Measurements from ENCODE around the gene GCK. TPM values are rescaled to one million over a fixed set of nuclear protein-coding genes. Genes with fewer than 3 reads are reported as not detected.

Gene GCK
- total and polyA plus RNA-seq, 5 donors from 2014 or later = 0.47 to 1.2 (median 0.57) TPM; not detected in 1

DNA sequence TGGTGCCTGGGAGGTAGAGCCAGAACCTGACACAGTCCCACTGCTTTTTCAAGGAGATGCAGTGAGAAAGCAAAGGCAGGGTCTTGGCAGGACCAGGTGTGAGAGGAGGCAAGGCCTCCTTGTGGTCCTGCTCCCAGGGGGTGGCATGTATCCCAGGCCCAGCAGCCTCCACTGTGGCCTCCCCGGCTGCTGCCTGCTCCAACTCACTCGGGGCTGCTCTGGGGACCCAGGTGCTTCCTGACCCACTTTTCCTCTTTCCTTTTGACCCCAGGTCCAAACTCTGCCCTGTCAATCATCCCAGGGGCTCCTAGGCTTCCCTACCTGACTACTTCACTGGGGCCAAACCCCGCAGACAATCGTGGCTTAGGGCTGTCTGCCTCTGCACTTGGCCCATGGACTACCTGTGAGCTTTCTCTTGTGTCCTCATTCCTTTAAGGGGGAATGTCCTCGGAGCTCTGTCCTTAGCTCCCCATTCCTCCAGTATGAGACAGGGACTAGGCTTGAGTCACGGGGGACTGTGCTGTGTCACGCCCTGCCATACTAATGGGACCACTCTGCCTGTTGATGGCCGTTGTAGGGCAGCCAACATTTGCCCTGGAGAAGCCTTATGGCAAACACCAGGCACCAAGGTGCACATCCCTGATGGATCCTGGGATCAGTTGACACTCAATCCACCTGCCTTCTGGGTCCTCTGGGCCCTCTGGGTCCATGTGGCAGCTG lies 86.2 kb downstream of the GCK start:
- Mint-ChIP-seq H3K4me3 (peak overlapping the region; percentile 52 to 78 (median 64)), H3K9me3 (peaks cover 0 to 1% (median 0%) of the 10 kb centered on the region in 7 donors), H3K36me3 (no peaks in the 10 kb centered on the region), H3K27ac (no peak overlapping the region), H3K27me3 (peaks cover 12% of the 10 kb centered on the region), H3K4me1 (peaks cover 0 to 19% (median 4%) of the 10 kb centered on the region in 4 donors)
- Histone ChIP-seq H3K27me3 (ENCODE audit: control insufficient read depth, insufficient read depth, low read length) (peaks cover 4% of the 10 kb centered on the region), H3K27ac (ENCODE audit: insufficient read depth, low read length, poor library complexity, severe bottlenecking) (no peak overlapping the region), H3K4me1 (ENCODE audit: control insufficient read depth, insufficient read depth, low read length, poor library complexity, severe bottlenecking) (peaks cover 10% of the 10 kb centered on the region), H3K9me3 (ENCODE audit: control insufficient read depth in 2 of 2, low read length in 2 of 2) (no peaks in the 10 kb centered on the region), H3K36me3 (ENCODE audit: control insufficient read depth, insufficient read depth, low read length) (no peaks in the 10 kb centered on the region), H3K4me3 (ENCODE audit: low read depth, low read length) (no peak overlapping the region)
- DNase-seq (no peak), ATAC-seq (ENCODE audit: low read depth in 2 of 2) (no peak)

DNA sequence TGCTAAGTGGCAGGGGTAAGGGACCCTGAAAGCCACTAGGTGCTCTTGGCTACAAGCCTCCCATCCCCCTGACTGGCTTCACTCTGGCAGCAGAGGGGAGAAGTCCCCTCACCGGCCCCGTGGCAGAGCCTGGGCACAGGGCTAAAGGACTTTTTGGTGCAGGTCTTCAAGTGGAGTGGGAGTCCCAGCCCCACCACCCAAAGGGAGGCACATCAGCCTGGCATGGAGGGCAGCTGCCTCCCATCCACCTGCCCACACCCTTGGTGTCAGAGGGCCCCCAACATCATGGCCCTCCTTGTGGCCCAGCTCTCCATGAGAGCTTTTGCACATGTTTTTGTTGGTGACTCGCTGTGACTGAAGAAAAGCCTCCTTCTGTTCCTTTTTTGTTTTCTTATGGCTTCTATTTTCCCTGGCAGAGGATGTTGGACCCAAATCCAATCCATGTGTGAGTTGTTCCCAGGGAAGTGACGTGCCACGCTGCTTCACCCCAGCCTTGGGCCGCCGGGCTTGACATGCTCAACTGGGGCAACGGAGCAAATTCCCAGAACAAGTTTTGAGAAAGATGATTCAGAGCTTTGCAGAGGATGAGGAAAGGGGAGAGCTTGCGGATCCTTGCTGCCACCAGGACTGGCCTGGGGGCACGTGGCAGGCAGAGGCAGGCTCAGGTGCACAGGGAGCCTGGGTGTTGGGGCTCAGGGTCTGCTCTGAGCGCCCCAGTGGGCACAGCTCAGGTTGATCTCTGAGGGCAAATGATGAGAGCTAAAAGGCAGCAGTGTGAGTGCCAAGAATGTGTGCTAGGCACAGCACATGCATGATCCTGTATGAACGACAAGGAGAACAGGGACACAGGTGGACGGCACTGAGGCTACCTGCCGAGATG lies 87.0 kb downstream of the GCK start:
- no peaks in the 10 kb centered on the region for H3K36me3 Mint-ChIP-seq
- Histone ChIP-seq H3K4me1 (ENCODE audit: control insufficient read depth, insufficient read depth, low read length, poor library complexity, severe bottlenecking) (peaks cover 13% of the 10 kb centered on the region), H3K4me3 (ENCODE audit: low read depth, low read length) (no peak overlapping the region), H3K36me3 (ENCODE audit: control insufficient read depth, insufficient read depth, low read length) (no peaks in the 10 kb centered on the region), H3K27me3 (ENCODE audit: control insufficient read depth, insufficient read depth, low read length) (peaks cover 4% of the 10 kb centered on the region), H3K9me3 (ENCODE audit: control insufficient read depth in 2 of 2, low read length in 2 of 2) (no peaks in the 10 kb centered on the region), H3K27ac (ENCODE audit: insufficient read depth, low read length, poor library complexity, severe bottlenecking) (no peak overlapping the region)
- H3K9me3 Mint-ChIP-seq = peaks cover 0 to 1% (median 0%) of the 10 kb centered on the region in 7 donors
- H3K27me3 Mint-ChIP-seq = peaks cover 14% of the 10 kb centered on the region
- peak overlapping the region in 3 of 4 donors; percentile 24 to 72 (median 57) for H3K4me3 Mint-ChIP-seq
- peaks cover 0 to 26% (median 10%) of the 10 kb centered on the region in 4 donors for H3K4me1 Mint-ChIP-seq
- DNase-seq (no peak), ATAC-seq (ENCODE audit: low read depth in 2 of 2) (no peak)
- H3K27ac Mint-ChIP-seq = peak overlapping the region in 1 of 3 donors; percentile 31

GRCh38 chr7:44101303-44101965 lies 87.8 kb downstream of the GCK start:
- H3K9me3 ChIP-seq (ENCODE audit: control insufficient read depth in 2 of 2, low read length in 2 of 2) = no peaks in the 10 kb centered on the region
- H3K4me3 Mint-ChIP-seq = no peak overlapping the region
- H3K27me3 Mint-ChIP-seq = peaks cover 16% of the 10 kb centered on the region
- DNase-seq (no peak), ATAC-seq (ENCODE audit: low read depth in 2 of 2) (no peak)
- H3K4me1 ChIP-seq (ENCODE audit: control insufficient read depth, insufficient read depth, low read length, poor library complexity, severe bottlenecking) = peaks cover 15% of the 10 kb centered on the region
- no peak overlapping the region for H3K4me3 ChIP-seq (ENCODE audit: low read depth, low read length)
- no peaks in the 10 kb centered on the region for H3K36me3 Mint-ChIP-seq
- no peak overlapping the region for H3K27ac ChIP-seq (ENCODE audit: insufficient read depth, low read length, poor library complexity, severe bottlenecking)
- peaks cover 0 to 1% (median 0%) of the 10 kb centered on the region in 7 donors for H3K9me3 Mint-ChIP-seq
- peaks cover 4% of the 10 kb centered on the region for H3K27me3 ChIP-seq (ENCODE audit: control insufficient read depth, insufficient read depth, low read length)
- no peaks in the 10 kb centered on the region for H3K36me3 ChIP-seq (ENCODE audit: control insufficient read depth, insufficient read depth, low read length)
- H3K27ac Mint-ChIP-seq = no peak overlapping the region
- peaks cover 0 to 32% (median 15%) of the 10 kb centered on the region in 4 donors for H3K4me1 Mint-ChIP-seq

GRCh38 chr7:44100458-44101302 lies 88.6 kb downstream of the GCK start:
- no peaks in the 10 kb centered on the region for H3K36me3 Mint-ChIP-seq
- H3K9me3 Mint-ChIP-seq = peaks cover 0 to 1% (median 0%) of the 10 kb centered on the region in 7 donors
- no peak overlapping the region for H3K4me3 Mint-ChIP-seq
- no peak for ATAC-seq (ENCODE audit: low read depth in 2 of 2)
- peaks cover 0 to 25% (median 13%) of the 10 kb centered on the region in 4 donors for H3K4me1 Mint-ChIP-seq
- no peak for DNase-seq
- Histone ChIP-seq H3K27me3 (ENCODE audit: control insufficient read depth, insufficient read depth, low read length) (peaks cover 4% of the 10 kb centered on the region), H3K4me3 (ENCODE audit: low read depth, low read length) (no peak overlapping the region), H3K4me1 (ENCODE audit: control insufficient read depth, insufficient read depth, low read length, poor library complexity, severe bottlenecking) (peaks cover 15% of the 10 kb centered on the region), H3K36me3 (ENCODE audit: control insufficient read depth, insufficient read depth, low read length) (no peaks in the 10 kb centered on the region), H3K9me3 (ENCODE audit: control insufficient read depth in 2 of 2, low read length in 2 of 2) (no peaks in the 10 kb centered on the region), H3K27ac (ENCODE audit: insufficient read depth, low read length, poor library complexity, severe bottlenecking) (no peak overlapping the region)
- H3K27ac Mint-ChIP-seq = no peak overlapping the region
- peaks cover 9% of the 10 kb centered on the region for H3K27me3 Mint-ChIP-seq

DNA sequence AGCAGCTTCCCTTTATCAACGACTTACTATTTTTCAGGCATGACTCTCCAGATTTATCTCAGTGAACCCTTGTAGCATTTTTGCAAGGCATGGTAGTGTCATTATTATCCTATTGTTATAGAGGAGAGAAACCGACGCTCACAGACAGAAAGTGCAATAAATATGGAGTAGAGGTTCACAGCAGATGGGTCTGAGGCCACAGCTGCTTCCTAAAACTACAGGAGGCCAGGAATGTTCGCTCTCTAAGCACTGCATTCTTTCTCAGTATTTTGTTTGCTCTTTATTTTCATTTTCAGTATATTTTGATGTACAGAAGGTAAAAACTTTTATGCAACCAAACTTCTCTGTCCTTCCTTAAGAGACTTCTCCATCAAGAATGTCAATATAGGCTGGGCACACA lies 89.6 kb downstream of the GCK start:
- Histone ChIP-seq H3K4me3 (ENCODE audit: low read depth, low read length) (no peak overlapping the region), H3K27me3 (ENCODE audit: control insufficient read depth, insufficient read depth, low read length) (peaks cover 4% of the 10 kb centered on the region), H3K36me3 (ENCODE audit: control insufficient read depth, insufficient read depth, low read length) (no peaks in the 10 kb centered on the region), H3K4me1 (ENCODE audit: control insufficient read depth, insufficient read depth, low read length, poor library complexity, severe bottlenecking) (peaks cover 15% of the 10 kb centered on the region), H3K9me3 (ENCODE audit: control insufficient read depth in 2 of 2, low read length in 2 of 2) (no peaks in the 10 kb centered on the region), H3K27ac (ENCODE audit: insufficient read depth, low read length, poor library complexity, severe bottlenecking) (no peak overlapping the region)
- ATAC-seq (ENCODE audit: low read depth in 2 of 2) (no peak), DNase-seq (no peak)
- H3K27ac Mint-ChIP-seq = no peak overlapping the region
- peaks cover 0 to 16% (median 12%) of the 10 kb centered on the region in 4 donors for H3K4me1 Mint-ChIP-seq
- peaks cover 4% of the 10 kb centered on the region for H3K27me3 Mint-ChIP-seq
- H3K9me3 Mint-ChIP-seq = peaks cover 0 to 1% (median 0%) of the 10 kb centered on the region in 7 donors
- no peaks in the 10 kb centered on the region for H3K36me3 Mint-ChIP-seq
- no peak overlapping the region for H3K4me3 Mint-ChIP-seq

GRCh38 chr7:44098092-44099068 lies 90.9 kb downstream of the GCK start:
- Mint-ChIP-seq H3K4me3 (no peak overlapping the region), H3K27ac (no peak overlapping the region), H3K27me3 (peaks cover 6% of the 10 kb centered on the region), H3K4me1 (peaks cover 0 to 15% (median 12%) of the 10 kb centered on the region in 4 donors), H3K36me3 (no peaks in the 10 kb centered on the region), H3K9me3 (peaks cover 0 to 1% (median 0%) of the 10 kb centered on the region in 7 donors)
- H3K27ac ChIP-seq (ENCODE audit: insufficient read depth, low read length, poor library complexity, severe bottlenecking) = no peak overlapping the region
- peaks cover 5% of the 10 kb centered on the region for H3K4me1 ChIP-seq (ENCODE audit: control insufficient read depth, insufficient read depth, low read length, poor library complexity, severe bottlenecking)
- no peaks in the 10 kb centered on the region for H3K36me3 ChIP-seq (ENCODE audit: control insufficient read depth, insufficient read depth, low read length)
- H3K4me3 ChIP-seq (ENCODE audit: low read depth, low read length) = no peak overlapping the region
- H3K9me3 ChIP-seq (ENCODE audit: control insufficient read depth in 2 of 2, low read length in 2 of 2) = no peaks in the 10 kb centered on the region
- ATAC-seq (ENCODE audit: low read depth in 2 of 2) (no peak), DNase-seq (no peak)
- peaks cover 3% of the 10 kb centered on the region for H3K27me3 ChIP-seq (ENCODE audit: control insufficient read depth, insufficient read depth, low read length)
